HepG2 (cell line): ENCODE results near the gene FKBP1B. TPM values are rescaled to one million over a fixed set of nuclear protein-coding genes. Genes with fewer than 3 reads are reported as not detected.

ENCODE experiments used
- ATAC-seq: fragments of 200-7000 bp; cut with Tn5 transposase; 3 replicates; pipeline ENCODE4 v1.9.1; 2020; ENCODE audit warnings: mild to moderate bottlenecking, moderate library complexity
- BruUV-seq: library from RNA; stranded (reverse); fragments of 400-500 nt; replicated peaks from 2 replicates; lab custom pipeline; 2021; lab: Mats Ljungman, UMichigan
- CTCF ChIA-PET: fragments of 300-600 bp; formaldehyde crosslinking; extraction: SDS; loops from one replicate; lab custom pipeline; 2021; ENCODE audit warnings: low total read pairs, inconsistent platforms, low intra/inter-chr PET ratio; lab: Yijun Ruan, JAX
- POLR2A ChIA-PET: fragments of 350-600 bp; sonication (Branson Sonifier 250); formaldehyde crosslinking; loops from one replicate; lab custom pipeline; 2020; ENCODE audit warnings: antibody characterized with exemption, inconsistent platforms; lab: Yijun Ruan, JAX
- DNase-seq: peaks from one replicate; pipeline ENCODE4 v3.0.0-alpha.2; 2015; ENCODE audit warnings: low spot score
- FAIRE-seq: peaks from 3 replicates; lab custom pipeline; 2011; peaks lifted over from hg19 to GRCh38; lab: Jason Lieb, UNC
- H2AFZ ChIP-seq: one replicate; pipeline ENCODE4 v1.6.1; 2011; ENCODE audit warnings: low read length, inconsistent platforms
- H3K27ac ChIP-seq: fragments of 300-600 bp; 3 replicates; pipeline ENCODE4 v1.8.0; 2011; ENCODE audit warnings: mixed run types, mild to moderate bottlenecking, mixed read lengths, low read length, inconsistent platforms; ENCODE audit not compliant: insufficient read depth; ENCODE audit errors: extremely low read length
- H3K27me3 ChIP-seq, 2 experiments: fragments of 200-600 bp in 1 of 2; 2 replicates in 1 of 2; 3 replicates in 1 of 2; pipeline versions ENCODE4 v1.6.0 to v1.8.0; 2011; ENCODE audit warnings: low read length in 2 of 2, mild to moderate bottlenecking in 2 of 2, moderate library complexity in 2 of 2, inconsistent platforms in 1 of 2; ENCODE audit not compliant: insufficient read depth in 2 of 2, control insufficient read depth in 1 of 2
- H3K36me3 ChIP-seq, 2 experiments: fragments of 200-600 bp in 1 of 2; replicated peaks in 1 of 2; 2 replicates in 1 of 2; 3 replicates in 1 of 2; pipeline versions ENCODE4 v1.5.1 to v1.8.0; 2011; ENCODE audit warnings: low read length in 2 of 2, inconsistent platforms in 1 of 2; ENCODE audit not compliant: insufficient read depth in 2 of 2, control insufficient read depth in 1 of 2
- H3K4me1 ChIP-seq: 2 replicates; pipeline ENCODE4 v1.5.1; 2012; ENCODE audit warnings: low read length, inconsistent platforms; ENCODE audit not compliant: insufficient read depth
- H3K4me2 ChIP-seq: 2 replicates; pipeline ENCODE4 v1.6.0; 2011; ENCODE audit warnings: low read depth, low read length, inconsistent platforms
- H3K4me3 ChIP-seq, 3 experiments: fragments of 200-600 bp in 1 of 3; sonication (generic), shearing (Covaris generic) in 1 of 3; replicated peaks in 1 of 3; 2 replicates each; pipeline ENCODE4 v1.5.1; 2011 to 2016; ENCODE audit warnings: low read length in 3 of 3, inconsistent platforms in 2 of 3, low read depth in 2 of 3, mild to moderate bottlenecking in 2 of 3, control low read depth in 1 of 3, mixed read lengths in 1 of 3; ENCODE audit not compliant: insufficient read depth in 1 of 3
- H3K79me2 ChIP-seq: one replicate; pipeline ENCODE4 v1.6.1; 2011; ENCODE audit warnings: low read length, inconsistent platforms; ENCODE audit not compliant: insufficient read depth
- H3K9ac ChIP-seq: 2 replicates; pipeline ENCODE4 v1.6.0; 2011; ENCODE audit warnings: mild to moderate bottlenecking, low read depth, low read length, inconsistent platforms; ENCODE audit not compliant: insufficient read depth
- H3K9me3 ChIP-seq: 2 replicates; pipeline ENCODE4 v1.5.1; 2012; ENCODE audit warnings: mild to moderate bottlenecking, low read length
- H4K20me1 ChIP-seq: 2 replicates; pipeline ENCODE4 v1.6.0; 2011; ENCODE audit warnings: inconsistent platforms, mild to moderate bottlenecking, low read length, moderate library complexity; ENCODE audit not compliant: insufficient read depth
- AHR ChIP-seq: IDR thresholded peaks from 2 replicates; pipeline ENCODE4 v1.6.1; 2018; ENCODE audit warnings: missing genetic modification reagents, missing compliant biosample characterization
- HMG20A ChIP-seq: IDR thresholded peaks from 2 replicates; pipeline ENCODE4 v1.6.1; 2016; ENCODE audit warnings: borderline replicate concordance
- ZNF7 ChIP-seq: IDR thresholded peaks from 2 replicates; pipeline ENCODE4 v1.6.1; 2016; ENCODE audit warnings: missing biosample characterization, missing genetic modification reagents
- WGBS: methylation state at CpG from one replicate; pipeline ENCODE4 v1.1.6; 2017; ENCODE audit warnings: low lambda C conversion rate; 5-methylcytosine and 5-hydroxymethylcytosine counted together
- in situ Hi-C: cut with HindIII; loops from 2 replicates; pipeline ENCODE4 v1.10.0; 2017; ENCODE audit warnings: low pct_unique_long_range_greater_than_20kb; ENCODE audit not compliant: extremely low pct_ligation_motif_present
- intact Hi-C: fragments of 100-400 bp; cut with micrococcal nuclease; formaldehyde crosslinking; loops from one replicate; pipeline ENCODE4 v1.10.0; 2022; ENCODE audit not compliant: unreplicated experiment
- polyA plus RNA-seq, 8 experiments: library from polyadenylated mRNA; depleted of rRNA in 3 of 8; stranded (reverse) in 7 of 8; unstranded in 1 of 8; fragments of >200 nt; fragmentation: Illumina TruSeq in 4 of 8; extraction: Trizol in 4 of 8; gene quantifications; 2 replicates each; pipeline versions ENCODE4 v1.2.1 to v1.2.3, GENCODE V29; 2011 to 2016; ENCODE audit warnings: low read depth in 4 of 8, missing spikeins in 1 of 8, mixed read lengths in 1 of 8; ENCODE audit not compliant: insufficient read depth in 1 of 8
- total RNA-seq, 5 experiments: library from RNA; depleted of rRNA; stranded (reverse); fragments of >200 nt; fragmentation: Illumina TruSeq; extraction: Trizol; gene quantifications; 2 replicates each; pipeline ENCODE4 v1.2.3, GENCODE V29; 2016; ENCODE audit warnings: low read depth in 1 of 5
- TF ChIP-seq, protein P1 (sequence below): IDR thresholded peaks from 2 replicates; pipeline ENCODE4 v1.6.1; 2012; ENCODE audit warnings: low read depth, low read length, improper control_type of control experiment

FKBP1B gene
- total and polyA plus RNA-seq, 2 of the 13 experiments (the other 11 are each of a cell fraction or from before 2014, with no cell fraction given): 35.2 to 96.3 TPM

DNA sequence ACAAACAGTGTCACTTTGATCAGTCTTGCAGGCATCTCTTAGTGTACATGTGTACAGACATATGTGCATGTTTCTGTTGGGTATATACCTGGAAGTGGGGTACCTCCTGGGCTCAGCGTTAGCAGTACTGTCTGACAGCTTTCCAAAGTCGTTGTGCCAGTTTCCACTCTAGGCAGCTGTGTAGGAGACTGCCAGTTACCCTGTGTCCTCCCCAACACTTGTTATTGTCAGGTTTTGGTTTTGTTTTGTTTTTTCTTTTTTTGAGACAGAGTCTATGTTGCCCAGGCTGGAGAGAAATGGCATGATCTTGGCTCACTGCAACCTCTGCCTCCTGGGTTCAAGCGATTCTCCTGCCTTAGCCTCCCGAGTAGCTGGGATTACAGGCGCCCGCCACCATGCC lies 6.2 kb downstream of the FKBP1B start:
- WGBS: 96% methylated on average over 6 of the region's 6 CpGs
- DNase-seq: no peak
- intact Hi-C loops: no loop called here

DNA sequence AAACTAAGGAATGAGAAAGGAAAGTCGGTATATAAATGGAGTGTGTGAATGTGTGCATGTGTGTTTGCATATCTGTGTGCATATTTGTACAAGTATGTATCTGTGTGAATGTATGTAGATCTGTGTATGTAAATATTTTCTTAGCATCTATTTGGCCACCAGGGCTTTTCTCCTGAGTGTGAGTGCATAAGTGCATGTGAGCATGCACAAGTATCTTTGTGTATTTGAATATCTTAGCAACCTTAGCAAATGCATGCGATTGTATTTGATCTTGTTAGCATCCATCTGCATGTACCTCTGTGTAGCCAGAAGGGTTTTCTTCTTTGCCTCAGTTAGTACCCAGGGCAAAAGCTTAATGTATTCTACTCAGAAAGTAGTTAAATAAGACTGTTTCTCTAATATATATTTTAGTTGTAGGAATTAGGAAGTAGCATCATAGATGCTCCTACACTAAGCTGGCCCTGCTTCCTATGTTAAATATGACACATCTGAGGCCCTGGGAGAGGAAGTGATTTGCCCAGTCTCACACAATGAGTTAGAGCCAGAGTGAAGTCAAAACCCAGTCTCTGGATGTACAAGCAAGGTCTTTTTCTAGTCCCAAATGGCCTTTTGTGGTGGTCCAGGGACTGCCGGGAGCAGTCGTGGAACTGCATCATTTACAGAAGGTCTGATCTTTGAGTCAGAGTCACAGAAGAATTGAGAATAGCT lies 9.2 kb downstream of the FKBP1B start:
- Histone ChIP-seq H3K27ac (no peak overlapping the region), H2AFZ (no peak overlapping the region), H4K20me1 (no peaks in the 10 kb centered on the region), H3K79me2 (no peaks in the 10 kb centered on the region)
- in situ Hi-C loops: no loop called here
- no TSS peak for BruUV-seq
- intact Hi-C loops: no loop called here
- WGBS: 93% methylated on average over 4 of the region's 4 CpGs
- no peak for FAIRE-seq
- no peak for TF ChIP-seq AHR (CRISPR knock-in tag)
- TF ChIP-seq, protein P1, sequence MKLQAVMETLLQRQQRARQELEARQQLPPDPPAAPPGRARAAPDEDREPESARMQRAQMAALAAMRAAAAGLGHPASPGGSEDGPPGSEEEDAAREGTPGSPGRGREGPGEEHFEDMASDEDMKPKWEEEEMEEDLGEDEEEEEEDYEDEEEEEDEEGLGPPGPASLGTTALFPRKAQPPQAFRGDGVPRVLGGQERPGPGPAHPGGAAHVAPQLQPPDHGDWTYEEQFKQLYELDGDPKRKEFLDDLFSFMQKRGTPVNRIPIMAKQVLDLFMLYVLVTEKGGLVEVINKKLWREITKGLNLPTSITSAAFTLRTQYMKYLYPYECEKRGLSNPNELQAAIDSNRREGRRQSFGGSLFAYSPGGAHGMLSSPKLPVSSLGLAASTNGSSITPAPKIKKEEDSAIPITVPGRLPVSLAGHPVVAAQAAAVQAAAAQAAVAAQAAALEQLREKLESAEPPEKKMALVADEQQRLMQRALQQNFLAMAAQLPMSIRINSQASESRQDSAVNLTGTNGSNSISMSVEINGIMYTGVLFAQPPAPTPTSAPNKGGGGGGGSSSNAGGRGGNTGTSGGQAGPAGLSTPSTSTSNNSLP: 0 out of 2 replicates have a peak, but pooled peaks have one; percentile 2
- TF ChIP-seq, all 625 proteins: peak for 1
- Histone ChIP-seq H3K27me3 (no peaks in the 10 kb centered on the region), H3K4me3 (no peak overlapping the region), H3K9me3 (no peaks in the 10 kb centered on the region), H3K4me2 (no peak overlapping the region), H3K9ac (no peak overlapping the region), H3K4me1 (peaks cover 7% of the 10 kb centered on the region), H3K36me3 (peaks cover 4 to 17% of the 10 kb centered on the region in 2 experiments)
- POLR2A ChIA-PET: interaction anchor here (1.1 to 1.6 kb wide), 3 partner anchors 11 to 43 kb away, joined by 4 to 6 read pairs (median 6); partner anchors contain the start of genes TP53I3 and WDCP
- CTCF ChIA-PET: interaction anchor here (3.8 kb wide), 1 partner anchor 37 kb away, joined by 37 read pairs; no protein-coding TSS in a partner anchor
- DNase-seq (no peak), ATAC-seq (no peak)

More for the DNA sequence above, 6.2 kb downstream of the FKBP1B start:
- H3K27ac ChIP-seq: no peak overlapping the region
- H3K36me3 ChIP-seq: peaks cover 0 to 2% of the 10 kb centered on the region in 2 experiments; a peak in 3 of 5 replicates
- no peak overlapping the region for H3K4me2 ChIP-seq
- H3K4me3 ChIP-seq: no peak overlapping the region
- ATAC-seq (no peak), FAIRE-seq (no peak)
- H3K9me3 ChIP-seq: no peaks in the 10 kb centered on the region
- H2AFZ ChIP-seq: no peak overlapping the region
- no peaks in the 10 kb centered on the region for H3K27me3 ChIP-seq
- H3K79me2 ChIP-seq: peaks cover 5% of the 10 kb centered on the region
- POLR2A ChIA-PET: no interaction called here
- in situ Hi-C loops: no loop called here
- peaks cover 37% of the 10 kb centered on the region for H3K4me1 ChIP-seq
- no peak for TF ChIP-seq HMG20A (CRISPR knock-in tag)
- peak; percentile 31 for TF ChIP-seq ZNF7 (CRISPR knock-in tag)
- TF ChIP-seq, all 625 proteins: peak for 1
- no TSS peak for BruUV-seq
- Histone ChIP-seq H3K9ac (no peak overlapping the region), H4K20me1 (no peaks in the 10 kb centered on the region)
- CTCF ChIA-PET: no interaction called here
